ENCODE measurements around the gene AZI2.

AZI2 gene

DNA sequence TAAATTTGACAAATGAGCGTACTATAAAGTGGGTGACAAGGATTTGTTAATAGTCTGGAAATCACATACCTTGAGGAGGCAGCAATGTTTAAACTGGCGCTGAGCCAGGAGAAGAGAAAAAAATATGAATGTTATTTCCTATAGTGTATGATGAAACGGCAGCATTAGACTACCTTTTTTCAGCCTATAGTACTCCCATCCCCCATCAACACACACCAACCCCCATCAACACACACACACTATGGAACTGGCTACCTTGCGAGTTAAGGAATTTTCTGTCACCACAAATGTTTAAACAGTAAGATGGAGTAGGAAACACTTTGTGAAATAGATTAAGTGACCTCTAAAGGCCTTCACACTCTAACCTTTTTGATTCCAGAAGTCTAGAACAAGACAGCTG is 46.9 kb downstream of the AZI2 start:
- DNase-seq (ENCODE audit: low read depth) = no peak

DNA sequence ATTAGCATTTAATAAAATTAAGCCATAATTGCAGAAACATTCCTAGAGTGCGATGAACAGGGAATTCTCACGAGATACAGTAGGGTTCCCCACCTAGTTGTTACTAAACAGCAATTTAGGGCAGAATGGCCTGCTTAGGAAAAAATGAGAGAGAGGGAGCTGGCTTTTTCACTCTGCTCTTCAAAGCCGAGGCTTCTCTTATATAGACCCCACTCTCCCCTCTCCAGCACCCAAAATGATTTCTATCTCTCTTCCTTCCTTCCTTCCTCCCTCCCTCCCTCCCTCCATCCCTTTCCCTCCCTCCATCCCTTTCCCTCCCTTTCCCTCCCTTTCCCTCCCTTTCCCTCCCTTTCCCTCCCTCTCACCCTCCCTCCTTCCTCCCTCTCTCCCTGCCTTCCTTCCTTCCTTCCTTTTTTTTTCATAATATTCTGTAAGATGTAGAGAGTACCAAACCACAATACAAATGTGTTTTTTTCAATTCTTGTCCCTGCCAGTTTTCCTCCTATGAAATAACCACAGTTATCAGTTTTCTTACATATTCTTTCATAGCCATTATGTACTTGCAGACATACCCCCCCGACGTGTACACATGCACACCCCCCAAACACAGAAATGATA is 48.2 kb downstream of the AZI2 start:
- no peak for DNase-seq (ENCODE audit: low read depth)

DNA sequence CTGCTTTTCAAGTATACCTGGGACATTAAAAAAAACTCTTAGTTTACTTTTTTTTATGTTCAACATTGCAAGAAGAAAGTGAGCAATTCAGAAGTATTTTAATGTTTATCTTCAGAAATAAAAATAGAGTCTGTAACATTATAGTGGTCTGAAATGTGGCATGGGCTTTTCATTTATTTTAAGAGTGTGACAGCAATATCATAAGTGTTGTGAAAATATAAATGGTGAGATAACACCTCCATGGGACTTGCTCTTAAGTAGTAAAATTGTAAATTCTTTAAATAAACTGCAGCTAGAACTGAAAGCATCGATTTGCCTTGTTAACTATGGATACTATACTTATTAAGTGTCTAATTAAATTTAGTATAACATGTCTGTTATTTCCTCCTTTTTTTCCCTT is 48.9 kb downstream of the AZI2 start:
- no peak for DNase-seq (ENCODE audit: low read depth)

DNA sequence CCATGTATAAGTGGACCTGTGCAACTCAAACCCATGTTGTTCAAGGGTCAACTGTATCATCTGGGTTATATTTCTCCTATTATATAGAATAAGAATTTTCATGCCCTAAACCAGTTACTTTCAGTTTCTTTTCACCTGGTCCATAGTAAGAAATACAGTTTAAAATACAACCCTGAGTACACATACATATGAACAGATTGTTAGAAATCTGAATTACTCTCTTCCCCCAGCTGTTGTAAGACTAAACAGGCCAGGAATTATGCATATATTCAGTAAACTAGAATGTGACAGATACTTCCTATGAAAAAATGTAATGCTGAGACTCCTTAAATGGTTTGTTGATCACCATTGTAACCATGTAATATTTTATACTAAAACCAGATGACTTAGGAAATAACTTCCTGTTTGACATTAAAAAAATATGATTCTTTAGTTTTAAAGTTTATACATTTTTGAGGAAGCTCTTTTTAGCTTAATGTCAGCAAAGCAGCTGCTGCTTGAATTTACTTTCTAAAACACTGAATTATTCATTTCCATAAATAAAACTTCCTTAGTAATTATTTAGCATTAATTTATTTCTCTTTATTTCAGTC is 52.6 kb downstream of the AZI2 start:
- DNase-seq (ENCODE audit: low read depth) = no peak

DNA sequence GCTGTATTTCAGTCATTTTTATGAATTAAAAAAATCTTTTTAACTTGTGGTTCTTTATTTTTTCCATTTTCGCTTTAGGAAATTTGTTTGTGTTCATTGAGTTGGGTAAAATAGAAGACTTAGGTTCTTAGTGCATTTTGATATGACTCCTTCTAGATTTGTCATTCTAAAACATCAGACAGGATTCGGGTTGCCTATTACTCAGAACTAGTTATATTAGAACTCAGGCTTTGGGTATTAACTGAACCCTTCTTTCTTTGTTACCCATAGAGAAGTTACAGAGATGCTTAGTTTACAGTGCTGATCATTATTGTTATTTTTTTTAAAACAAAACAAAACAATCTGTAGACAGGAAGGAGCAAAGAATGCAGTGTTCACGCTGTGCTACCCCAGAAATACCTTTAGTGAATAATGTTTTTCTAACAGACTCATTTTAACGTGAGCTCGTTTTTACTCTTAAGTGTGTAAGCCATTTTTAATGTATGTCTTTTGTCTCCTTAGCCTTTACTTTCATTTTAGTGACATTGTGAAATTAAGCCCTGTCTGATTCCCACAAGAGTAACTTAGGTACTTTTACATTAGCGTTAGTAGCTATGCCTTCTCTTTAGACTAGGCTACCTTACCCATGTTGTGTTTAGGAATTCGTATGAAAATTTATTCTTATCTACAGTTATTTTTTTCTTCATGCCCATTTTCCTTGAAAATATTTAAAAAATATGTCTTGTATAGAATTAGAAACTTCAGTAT is 53.8 kb downstream of the AZI2 start:
- DNase-seq (ENCODE audit: low read depth) = no peak

DNA sequence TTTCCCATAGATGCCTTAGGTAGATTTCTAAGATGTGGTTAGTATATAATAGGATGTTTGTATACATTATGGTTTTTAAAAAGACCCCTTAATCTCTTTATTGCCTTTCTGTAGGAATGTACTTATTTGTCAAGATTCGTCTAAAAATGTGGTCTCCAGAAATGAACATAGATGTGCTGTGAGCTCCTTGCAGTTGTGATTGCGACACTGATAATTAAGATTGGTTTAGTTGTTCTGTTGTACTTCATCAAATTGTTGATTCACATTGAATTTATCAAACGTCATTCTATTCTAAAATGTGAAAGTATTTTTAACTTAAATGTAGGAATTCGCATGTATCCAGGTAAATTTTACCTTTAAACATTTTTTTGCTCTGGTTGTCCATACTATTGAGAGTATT is 56.0 kb downstream of the AZI2 start:
- DNase-seq (ENCODE audit: low read depth) = no peak

DNA sequence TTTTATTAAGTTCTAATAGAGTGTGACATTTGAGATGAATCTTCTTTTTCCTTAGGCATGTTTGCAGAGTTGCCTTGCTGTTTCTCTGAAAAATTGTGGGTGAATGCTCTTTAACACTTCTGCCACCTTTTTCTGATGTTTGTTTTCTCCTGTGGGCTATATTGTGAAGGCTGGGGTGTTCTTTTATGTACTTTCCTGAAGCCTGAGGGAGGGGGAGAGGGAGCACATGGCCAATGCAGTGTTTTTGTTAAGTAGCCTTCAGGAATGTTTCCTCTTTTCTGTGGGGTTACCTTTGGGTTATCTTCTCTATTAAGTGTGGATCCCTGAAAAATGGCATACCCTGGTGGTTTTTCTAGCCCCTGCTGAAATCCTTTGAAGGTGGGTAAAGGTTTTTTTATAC is 57.0 kb downstream of the AZI2 start:
- no peak for DNase-seq (ENCODE audit: low read depth)

DNA sequence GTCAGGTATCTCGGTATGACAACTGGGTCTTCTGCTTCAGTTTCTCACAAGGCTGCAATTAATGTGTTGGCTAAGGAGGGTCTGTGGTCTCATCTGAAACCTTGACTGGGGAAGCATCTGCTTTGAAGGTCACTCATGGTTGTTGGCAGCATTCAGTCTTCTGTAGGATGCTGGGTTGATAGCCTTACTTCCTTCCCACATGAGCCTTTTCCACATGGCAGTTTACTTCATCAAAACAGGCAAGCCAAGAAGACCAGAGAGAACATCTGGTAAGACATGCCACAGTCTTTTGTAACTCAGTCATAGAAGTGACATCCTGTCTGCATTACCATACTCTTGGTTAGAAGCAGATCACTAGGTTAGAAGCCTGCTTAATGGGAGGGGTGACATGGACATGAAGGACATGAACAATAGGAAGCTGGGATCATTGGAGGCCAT is 57.7 kb downstream of the AZI2 start:
- no peak for DNase-seq (ENCODE audit: low read depth)

DNA sequence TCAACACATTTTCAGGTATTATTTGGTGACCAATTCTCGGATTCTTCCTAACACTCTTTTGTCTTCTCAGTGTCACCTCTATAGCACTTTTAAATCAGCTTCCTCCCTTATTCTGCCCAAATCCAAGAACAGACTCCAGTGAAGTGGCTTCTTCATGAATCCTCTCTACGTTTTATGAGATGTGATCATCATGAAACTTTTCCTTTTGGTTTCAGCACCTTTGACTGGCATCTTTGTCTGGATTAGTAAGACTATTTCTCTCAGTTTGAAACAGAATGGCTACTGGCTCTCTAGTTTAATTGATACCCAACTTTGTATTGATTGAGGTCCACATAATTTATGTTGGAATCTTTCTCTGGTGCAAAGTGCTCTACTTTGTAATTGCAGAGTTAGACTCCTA is 61.6 kb downstream of the AZI2 start:
- no peak for DNase-seq (ENCODE audit: low read depth)

DNA sequence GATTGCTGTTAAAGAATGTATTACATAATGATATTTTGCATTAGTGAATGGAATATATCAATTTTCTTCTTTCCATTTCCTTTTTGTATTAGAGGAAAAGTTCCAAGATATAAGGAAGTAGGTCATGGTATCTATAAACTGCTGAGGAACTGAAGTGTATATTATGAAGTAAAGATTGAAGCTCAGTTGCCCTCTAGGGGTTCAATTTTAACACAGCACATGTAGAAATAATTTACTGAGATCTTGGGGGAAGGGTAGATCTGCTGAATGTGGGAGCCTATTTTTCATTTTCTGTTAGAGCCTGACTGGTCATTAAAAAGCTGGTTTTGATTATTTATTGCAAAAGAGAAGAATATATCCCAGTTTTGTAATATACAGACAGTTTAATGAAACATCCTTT is 62.0 kb downstream of the AZI2 start:
- DNase-seq (ENCODE audit: low read depth) = no peak

DNA sequence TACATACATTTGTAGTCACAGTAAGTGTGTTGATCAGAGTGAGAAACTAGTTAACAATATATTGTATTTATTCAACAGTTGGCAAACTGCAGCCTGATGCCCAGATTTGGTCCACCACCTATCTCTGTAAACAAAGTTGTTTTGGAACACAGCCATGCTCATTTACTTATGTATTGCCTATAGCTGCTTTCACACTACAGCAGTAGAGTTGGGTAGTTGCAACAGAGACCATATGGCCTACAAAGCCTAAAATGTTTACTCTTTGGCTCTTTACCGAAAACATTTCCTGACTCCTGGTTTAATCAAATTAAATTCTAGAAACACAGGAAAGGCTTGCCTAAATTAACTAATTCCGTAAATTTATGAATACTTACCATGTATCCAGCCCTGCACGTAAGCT is 67.8 kb downstream of the AZI2 start:
- no peak for DNase-seq (ENCODE audit: low read depth)

DNA sequence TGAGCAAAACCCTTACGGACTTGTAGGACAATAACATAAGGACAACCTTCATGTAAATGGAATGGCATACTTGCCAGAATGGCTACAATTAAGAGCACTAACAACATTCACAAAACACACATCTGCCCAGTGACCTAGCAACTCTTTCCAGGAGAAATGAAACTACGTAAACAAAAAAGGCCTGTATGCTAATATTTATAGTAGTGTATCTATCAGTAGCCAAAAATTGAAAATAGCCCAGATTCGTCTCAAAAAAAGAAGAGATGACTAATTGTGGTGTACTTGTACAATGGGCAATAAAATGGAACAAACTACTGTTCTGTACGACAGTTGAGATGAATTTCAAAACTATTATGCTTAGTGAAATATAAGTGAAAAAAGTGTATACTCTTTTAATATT is 68.9 kb downstream of the AZI2 start:
- no peak for DNase-seq (ENCODE audit: low read depth)

DNA sequence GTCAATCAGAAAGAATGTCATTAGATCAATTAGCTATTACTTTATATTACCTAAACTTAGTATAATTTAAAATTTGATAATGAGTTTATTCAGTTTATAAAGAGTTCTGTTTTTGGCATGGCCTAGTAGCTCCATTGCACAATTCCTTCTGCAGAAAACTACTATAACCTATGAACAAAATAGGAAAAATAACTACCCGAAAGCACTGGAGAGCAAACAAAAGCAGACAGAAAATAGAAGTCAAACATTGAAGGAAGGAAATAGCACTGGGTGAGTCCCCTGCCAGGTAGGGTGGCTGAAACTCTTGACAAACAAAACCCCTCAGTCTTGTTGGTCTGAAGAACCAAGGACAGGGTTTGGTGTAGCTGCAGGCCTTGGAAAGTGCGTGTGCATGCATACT is 69.7 kb downstream of the AZI2 start:
- no peak for DNase-seq (ENCODE audit: low read depth)

DNA sequence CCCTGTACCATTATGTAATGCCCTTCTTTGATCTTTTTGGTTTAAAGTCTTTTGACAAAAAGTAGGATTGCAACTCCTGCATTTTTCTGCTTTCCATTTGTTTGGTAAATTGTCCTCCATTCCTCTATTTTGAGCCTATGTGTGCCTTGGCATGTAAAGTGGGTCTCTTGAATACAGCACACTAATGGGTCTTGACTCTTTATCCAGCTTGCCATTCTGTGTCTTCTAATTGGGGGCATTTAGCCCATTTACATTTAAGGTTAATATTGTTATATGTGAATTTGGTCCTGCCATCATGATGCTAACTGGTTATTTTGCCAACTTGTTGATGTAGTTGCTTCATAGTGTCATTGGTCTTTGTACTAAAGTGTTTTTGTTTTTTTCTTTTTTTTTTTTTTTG is 74.8 kb downstream of the AZI2 start:
- DNase-seq (ENCODE audit: low read depth) = no peak

Data from T follicular helper cell (primary cell).